Measurements from ENCODE around the gene FOXP4. TPM values are rescaled to one million over a fixed set of nuclear protein-coding genes. Genes with fewer than 3 reads are reported as not detected.

FOXP4 gene
- total RNA-seq, 2 experiments from 2014 or later = 19.5 to 21.6 TPM

- intact Hi-C loops (cut with micrococcal nuclease) = loop anchor here (5.0 kb wide), 2 partner anchors 43 to 477 kb away; partner anchors contain the start of genes NFYA and OARD1
- Mint-ChIP-seq H3K4me3 (no peak overlapping the region), H3K9me3 (no peaks in the 10 kb centered on the region), H3K4me1 (ENCODE audit: low read depth) (peaks cover 31% of the 10 kb centered on the region), H3K27me3 (peaks cover 2% of the 10 kb centered on the region), H3K27ac (no peak overlapping the region), H3K36me3 (peaks cover 15% of the 10 kb centered on the region)
- ChIA-PET POLR2A (no interaction called here), CTCF (interaction anchor here (1.0 kb wide), 2 partner anchors 107 to 125 kb away, joined by 3 to 5 read pairs; no protein-coding TSS in a partner anchor)
- no peak for DNase-seq
Measured at GRCh38 chr6:41549673-41550072, 3.5 kb downstream of the FOXP4 start.

- POLR2A ChIA-PET = no interaction called here
Measured at GRCh38 chr6:41551086-41551700, 5.0 kb downstream of the FOXP4 start.

GRCh38 chr6:41551857-41552256, 5.7 kb downstream of the FOXP4 start:
- intact Hi-C loops (cut with micrococcal nuclease) = no loop called here
- no peak overlapping the region for H3K4me3 Mint-ChIP-seq
- ChIA-PET CTCF (no interaction called here), POLR2A (no interaction called here)
- peaks cover 2% of the 10 kb centered on the region for H3K27me3 Mint-ChIP-seq
- no peaks in the 10 kb centered on the region for H3K9me3 Mint-ChIP-seq
- peaks cover 15% of the 10 kb centered on the region for H3K36me3 Mint-ChIP-seq
- no peak for DNase-seq
- no peak overlapping the region for H3K27ac Mint-ChIP-seq
- H3K4me1 Mint-ChIP-seq (ENCODE audit: low read depth) = peaks cover 23% of the 10 kb centered on the region

More at GRCh38 chr6:41551086-41551700, 5.0 kb downstream of the FOXP4 start:
- CTCF ChIA-PET = no interaction called here
- Mint-ChIP-seq H3K9me3 (no peaks in the 10 kb centered on the region), H3K4me1 (ENCODE audit: low read depth) (peaks cover 23% of the 10 kb centered on the region), H3K4me3 (no peak overlapping the region), H3K36me3 (peaks cover 15% of the 10 kb centered on the region), H3K27ac (no peak overlapping the region), H3K27me3 (peaks cover 2% of the 10 kb centered on the region)
- intact Hi-C loops (cut with micrococcal nuclease) = no loop called here
- DNase-seq = no peak

- POLR2A ChIA-PET = no interaction called here
- Mint-ChIP-seq H3K36me3 (peaks cover 12% of the 10 kb centered on the region), H3K9me3 (no peaks in the 10 kb centered on the region), H3K4me3 (no peak overlapping the region), H3K4me1 (ENCODE audit: low read depth) (peaks cover 26% of the 10 kb centered on the region), H3K27ac (no peak overlapping the region), H3K27me3 (no peaks in the 10 kb centered on the region)
- CTCF ChIA-PET = no interaction called here
- DNase-seq = no peak
- intact Hi-C loops (cut with micrococcal nuclease) = no loop called here
Measured at GRCh38 chr6:41552723-41553122, 6.5 kb downstream of the FOXP4 start.

GRCh38 chr6:41553405-41553999, 7.3 kb downstream of the FOXP4 start:
- Mint-ChIP-seq H3K4me1 (ENCODE audit: low read depth) (peaks cover 27% of the 10 kb centered on the region), H3K27me3 (no peaks in the 10 kb centered on the region), H3K9me3 (no peaks in the 10 kb centered on the region), H3K27ac (no peak overlapping the region), H3K36me3 (peaks cover 12% of the 10 kb centered on the region), H3K4me3 (no peak overlapping the region)
- no peak for DNase-seq
- intact Hi-C loops (cut with micrococcal nuclease) = no loop called here
- ChIA-PET POLR2A (no interaction called here), CTCF (no interaction called here)

GRCh38 chr6:41555326-41556300, 9.4 kb downstream of the FOXP4 start:
- H3K36me3 Mint-ChIP-seq = peaks cover 7% of the 10 kb centered on the region
- no peaks in the 10 kb centered on the region for H3K9me3 Mint-ChIP-seq
- H3K27me3 Mint-ChIP-seq = no peaks in the 10 kb centered on the region
- no peak overlapping the region for H3K27ac Mint-ChIP-seq
- intact Hi-C loops (cut with micrococcal nuclease) = no loop called here
- ChIA-PET CTCF (interaction anchor here (0.7 to 1.6 kb wide), 3 partner anchors 36 to 131 kb away, joined by 3 to 6 read pairs (median 3); no protein-coding TSS in a partner anchor), POLR2A (no interaction called here)
- no peak overlapping the region for H3K4me3 Mint-ChIP-seq
- H3K4me1 Mint-ChIP-seq (ENCODE audit: low read depth) = peaks cover 23% of the 10 kb centered on the region
- no peak for DNase-seq

- intact Hi-C loops (cut with micrococcal nuclease) = no loop called here
- Mint-ChIP-seq H3K27ac (no peak overlapping the region), H3K9me3 (no peaks in the 10 kb centered on the region), H3K4me1 (ENCODE audit: low read depth) (peaks cover 26% of the 10 kb centered on the region), H3K4me3 (no peak overlapping the region), H3K36me3 (peaks cover 3% of the 10 kb centered on the region), H3K27me3 (no peaks in the 10 kb centered on the region)
- ChIA-PET CTCF (interaction anchor here (0.9 to 1.6 kb wide), 3 partner anchors 35 to 133 kb away, joined by 3 to 6 read pairs (median 4); no protein-coding TSS in a partner anchor), POLR2A (no interaction called here)
- no peak for DNase-seq
Measured at GRCh38 chr6:41557335-41557734, 11.2 kb downstream of the FOXP4 start.

GRCh38 chr6:41558033-41558807, 12.0 kb downstream of the FOXP4 start:
- Mint-ChIP-seq H3K36me3 (peaks cover 3% of the 10 kb centered on the region), H3K27me3 (no peaks in the 10 kb centered on the region), H3K9me3 (no peaks in the 10 kb centered on the region), H3K4me3 (no peak overlapping the region), H3K27ac (no peak overlapping the region), H3K4me1 (ENCODE audit: low read depth) (peaks cover 26% of the 10 kb centered on the region)
- ChIA-PET POLR2A (no interaction called here), CTCF (no interaction called here)
- DNase-seq = peak; percentile 19
- intact Hi-C loops (cut with micrococcal nuclease) = no loop called here

- H3K4me1 Mint-ChIP-seq (ENCODE audit: low read depth) = peaks cover 26% of the 10 kb centered on the region
- H3K4me3 Mint-ChIP-seq = peak overlapping the region; percentile 81
- no peaks in the 10 kb centered on the region for H3K9me3 Mint-ChIP-seq
- no peak for DNase-seq
- H3K36me3 Mint-ChIP-seq = no peaks in the 10 kb centered on the region
- peak overlapping the region; percentile 79 for H3K27ac Mint-ChIP-seq
- intact Hi-C loops (cut with micrococcal nuclease) = loop anchor here (1.0 kb wide), 1 partner anchor 14 kb away; the partner anchor contains the start of gene FOXP4
- POLR2A ChIA-PET = interaction anchor here (1.4 kb wide), 1 partner anchor 13 kb away, joined by 3 read pairs; no protein-coding TSS in a partner anchor
- CTCF ChIA-PET = interaction anchor here (1.1 to 1.6 kb wide), 2 partner anchors 21 to 134 kb away, joined by 3 read pairs; no protein-coding TSS in a partner anchor
- no peaks in the 10 kb centered on the region for H3K27me3 Mint-ChIP-seq
Measured at GRCh38 chr6:41559655-41560427, 13.7 kb downstream of the FOXP4 start.

GRCh38 chr6:41560431-41561192, 14.4 kb downstream of the FOXP4 start:
- no peaks in the 10 kb centered on the region for H3K27me3 Mint-ChIP-seq
- ChIA-PET POLR2A (interaction anchor here (1.4 kb wide), 1 partner anchor 14 kb away, joined by 3 read pairs; no protein-coding TSS in a partner anchor), CTCF (interaction anchor here (1.1 to 1.6 kb wide), 4 partner anchors 21 to 136 kb away, joined by 3 to 5 read pairs (median 4); no protein-coding TSS in a partner anchor)
- no peaks in the 10 kb centered on the region for H3K9me3 Mint-ChIP-seq
- H3K4me1 Mint-ChIP-seq (ENCODE audit: low read depth) = peaks cover 26% of the 10 kb centered on the region
- H3K36me3 Mint-ChIP-seq = peaks cover under 1% of the 10 kb centered on the region
- H3K4me3 Mint-ChIP-seq = peak overlapping the region; percentile 81
- intact Hi-C loops (cut with micrococcal nuclease) = loop anchor here (1.0 kb wide), 2 partner anchors 14 to 28 kb away; partner anchors contain the start of gene FOXP4
- peak; percentile 92 for DNase-seq
- peak overlapping the region; percentile 79 for H3K27ac Mint-ChIP-seq

Data from activated CD4-positive, alpha-beta memory T cell treated with anti-CD3 and anti-CD28 coated beads for 36 hours (primary cell).